Measurements from ENCODE around the gene SLC44A1.

DNA sequence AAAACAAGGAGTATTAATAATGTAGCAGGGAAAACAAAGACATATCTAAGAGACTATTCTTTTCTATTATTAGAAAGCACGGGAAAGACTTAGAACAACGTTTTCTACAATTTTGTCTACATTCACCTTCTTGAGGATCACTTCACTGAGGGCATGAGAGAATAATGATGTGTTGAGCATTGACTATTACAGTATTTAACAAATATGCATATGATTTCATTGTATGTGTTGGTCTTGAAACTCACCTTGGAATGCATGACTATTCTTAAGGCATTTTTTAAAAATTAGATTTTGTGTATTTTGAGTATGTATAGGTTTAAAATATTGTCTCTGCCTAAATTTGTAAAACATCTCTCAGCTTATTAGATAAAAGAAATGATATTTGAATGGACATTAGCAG, 204.6 kb downstream of the SLC44A1 start:
- TF ChIP-seq, protein P1, sequence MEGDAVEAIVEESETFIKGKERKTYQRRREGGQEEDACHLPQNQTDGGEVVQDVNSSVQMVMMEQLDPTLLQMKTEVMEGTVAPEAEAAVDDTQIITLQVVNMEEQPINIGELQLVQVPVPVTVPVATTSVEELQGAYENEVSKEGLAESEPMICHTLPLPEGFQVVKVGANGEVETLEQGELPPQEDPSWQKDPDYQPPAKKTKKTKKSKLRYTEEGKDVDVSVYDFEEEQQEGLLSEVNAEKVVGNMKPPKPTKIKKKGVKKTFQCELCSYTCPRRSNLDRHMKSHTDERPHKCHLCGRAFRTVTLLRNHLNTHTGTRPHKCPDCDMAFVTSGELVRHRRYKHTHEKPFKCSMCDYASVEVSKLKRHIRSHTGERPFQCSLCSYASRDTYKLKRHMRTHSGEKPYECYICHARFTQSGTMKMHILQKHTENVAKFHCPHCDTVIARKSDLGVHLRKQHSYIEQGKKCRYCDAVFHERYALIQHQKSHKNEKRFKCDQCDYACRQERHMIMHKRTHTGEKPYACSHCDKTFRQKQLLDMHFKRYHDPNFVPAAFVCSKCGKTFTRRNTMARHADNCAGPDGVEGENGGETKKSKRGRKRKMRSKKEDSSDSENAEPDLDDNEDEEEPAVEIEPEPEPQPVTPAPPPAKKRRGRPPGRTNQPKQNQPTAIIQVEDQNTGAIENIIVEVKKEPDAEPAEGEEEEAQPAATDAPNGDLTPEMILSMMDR (IDR thresholded peaks at IDR 0.05): no peak
- TF ChIP-seq POLR2A (IDR thresholded peaks at IDR 0.05): no peak
